H9 (cell line): Measurements from ENCODE around the gene ARRDC1. TPM values are rescaled to one million over a fixed set of nuclear protein-coding genes. Genes with fewer than 3 reads are reported as not detected.

Experiments used
- DNase-seq: peaks from one replicate; pipeline ENCODE4 v3.0.0-alpha.2; 2017
- H2AFZ ChIP-seq: one replicate; pipeline ENCODE4 v1.6.1; 2013; ENCODE audit warnings: mild to moderate bottlenecking, low read length, control low read depth, moderate library complexity
- H2AK5ac ChIP-seq: 2 replicates; pipeline ENCODE4 v1.6.1; 2013; ENCODE audit warnings: low read length, control low read depth, mixed read lengths; ENCODE audit not compliant: insufficient read length
- H2BK120ac ChIP-seq: one replicate; pipeline ENCODE4 v1.6.1; 2013; ENCODE audit warnings: low read depth, mild to moderate bottlenecking, low read length, control low read depth, inconsistent platforms; ENCODE audit not compliant: poor library complexity, severe bottlenecking
- H2BK12ac ChIP-seq: 2 replicates; pipeline ENCODE4 v1.6.1; 2013; ENCODE audit warnings: low read length, control low read depth, mixed read lengths, low read depth; ENCODE audit not compliant: insufficient read length
- H2BK15ac ChIP-seq: 2 replicates; pipeline ENCODE4 v1.6.1; 2013; ENCODE audit warnings: low read depth, low read length, control low read depth
- H2BK20ac ChIP-seq: one replicate; pipeline ENCODE4 v1.6.1; 2013; ENCODE audit warnings: low read depth, mild to moderate bottlenecking, low read length, control low read depth, inconsistent platforms; ENCODE audit not compliant: poor library complexity, severe bottlenecking
- H2BK5ac ChIP-seq: 2 replicates; pipeline ENCODE4 v1.6.1; 2013; ENCODE audit warnings: low read length, control low read depth, mixed read lengths; ENCODE audit not compliant: insufficient read length
- H3K14ac ChIP-seq: 2 replicates; pipeline ENCODE4 v1.6.1; 2013; ENCODE audit warnings: low read length, control low read depth; ENCODE audit not compliant: insufficient read depth
- H3K18ac ChIP-seq: 2 replicates; pipeline ENCODE4 v1.6.1; 2013; ENCODE audit warnings: low read depth, mild to moderate bottlenecking, mixed read lengths, low read length, control low read depth; ENCODE audit not compliant: insufficient read length
- H3K23ac ChIP-seq: 2 replicates; pipeline ENCODE4 v1.6.1; 2013; ENCODE audit warnings: low read length, control low read depth, mixed read lengths, low read depth; ENCODE audit not compliant: insufficient read length
- H3K23me2 ChIP-seq: 2 replicates; pipeline ENCODE4 v1.6.1; 2013; ENCODE audit warnings: low read depth, mild to moderate bottlenecking, mixed read lengths, low read length, control low read depth; ENCODE audit not compliant: insufficient read length, poor library complexity, severe bottlenecking
- H3K27ac ChIP-seq: 2 replicates; pipeline ENCODE4 v1.5.1; 2013; ENCODE audit warnings: low read length, control low read depth, mixed read lengths, low read depth; ENCODE audit not compliant: insufficient read length
- H3K27me3 ChIP-seq: 2 replicates; pipeline ENCODE4 v1.6.1; 2013; ENCODE audit warnings: low read length, control low read depth, inconsistent platforms; ENCODE audit not compliant: insufficient read depth
- H3K4ac ChIP-seq: 2 replicates; pipeline ENCODE4 v1.6.1; 2013; ENCODE audit warnings: low read depth, mild to moderate bottlenecking, control low read depth, inconsistent platforms, low read length, moderate library complexity
- H3K4me1 ChIP-seq: 2 replicates; pipeline ENCODE4 v1.6.1; 2013; ENCODE audit warnings: low read length, control low read depth, inconsistent platforms; ENCODE audit not compliant: insufficient read depth
- H3K4me2 ChIP-seq: 2 replicates; pipeline ENCODE4 v1.6.1; 2013; ENCODE audit warnings: low read length, control low read depth, mixed read lengths; ENCODE audit not compliant: insufficient read length, insufficient read depth
- H3K56ac ChIP-seq: 2 replicates; pipeline ENCODE4 v1.6.1; 2013; ENCODE audit warnings: low read depth, mild to moderate bottlenecking, mixed read lengths, low read length, control low read depth; ENCODE audit not compliant: insufficient read length
- H3K79me1 ChIP-seq: 2 replicates; pipeline ENCODE4 v1.6.1; 2013; ENCODE audit warnings: low read depth, mild to moderate bottlenecking, moderate library complexity, low read length, control low read depth, inconsistent platforms; ENCODE audit not compliant: insufficient read depth, poor library complexity, severe bottlenecking
- H3K79me2 ChIP-seq: 2 replicates; pipeline ENCODE4 v1.6.1; 2013; ENCODE audit warnings: low read length, control low read depth, inconsistent platforms; ENCODE audit not compliant: insufficient read depth
- H3K9ac ChIP-seq: 2 replicates; pipeline ENCODE4 v1.6.1; 2013; ENCODE audit warnings: low read length, control low read depth, mixed read lengths; ENCODE audit not compliant: insufficient read length; ENCODE audit errors: extremely low read depth
- H3K9me3 ChIP-seq: one replicate; pipeline ENCODE4 v1.6.1; 2013; ENCODE audit warnings: low read depth, low read length, inconsistent platforms; ENCODE audit not compliant: control insufficient read depth
- H3T11ph ChIP-seq: one replicate; pipeline ENCODE4 v1.6.1; 2013; ENCODE audit warnings: mild to moderate bottlenecking, low read length, control low read depth, inconsistent platforms
- H4K20me1 ChIP-seq: one replicate; pipeline ENCODE4 v1.6.1; 2013; ENCODE audit not compliant: control insufficient read depth, insufficient read length, insufficient read depth
- H4K5ac ChIP-seq: 2 replicates; pipeline ENCODE4 v1.6.1; 2013; ENCODE audit warnings: low read depth, mild to moderate bottlenecking, mixed read lengths, low read length, control low read depth; ENCODE audit not compliant: insufficient read length
- H4K8ac ChIP-seq: replicated peaks from 2 replicates; pipeline ENCODE4 v1.6.1; 2013; ENCODE audit warnings: low read length, control low read depth, mixed read lengths, low read depth; ENCODE audit not compliant: insufficient read length
- H4K91ac ChIP-seq: 2 replicates; pipeline ENCODE4 v1.6.1; 2013; ENCODE audit warnings: low read depth, mild to moderate bottlenecking, moderate library complexity, mixed read lengths, low read length, control low read depth; ENCODE audit not compliant: insufficient read length
- H3K27ac Mint-ChIP-seq, 3 experiments: 2 replicates in 2 of 3; 3 replicates in 1 of 3; pipeline ENCODE4 v1.8.0; 2020 to 2021; ENCODE audit warnings: mixed read lengths in 3 of 3, mild to moderate bottlenecking in 1 of 3, moderate library complexity in 1 of 3
- H3K27me3 Mint-ChIP-seq: 2 replicates; pipeline ENCODE4 v1.8.0; 2021; ENCODE audit warnings: low read depth, mild to moderate bottlenecking, moderate library complexity, mixed read lengths
- H3K36me3 Mint-ChIP-seq, 3 experiments: 2 replicates in 2 of 3; 3 replicates in 1 of 3; pipeline ENCODE4 v1.8.0; 2020 to 2021; ENCODE audit warnings: low read depth in 3 of 3, mixed read lengths in 3 of 3; ENCODE audit not compliant: insufficient read depth in 1 of 3
- H3K4me1 Mint-ChIP-seq, 2 experiments: 2 replicates each; pipeline ENCODE4 v1.8.0; 2020; ENCODE audit warnings: mixed read lengths in 2 of 2
- H3K4me3 Mint-ChIP-seq, 2 experiments: 2 replicates in 1 of 2; 3 replicates in 1 of 2; pipeline ENCODE4 v1.8.0; 2020 to 2021; ENCODE audit warnings: mild to moderate bottlenecking in 2 of 2, mixed read lengths in 2 of 2, moderate library complexity in 1 of 2
- H3K9me3 Mint-ChIP-seq, 2 experiments: 2 replicates in 1 of 2; 3 replicates in 1 of 2; pipeline ENCODE4 v1.8.0; 2020; ENCODE audit warnings: mild to moderate bottlenecking in 2 of 2, mixed read lengths in 2 of 2, moderate library complexity in 1 of 2
- CTCF ChIP-seq: fragments of 200-600 bp; sonication (generic); conservative IDR thresholded peaks from 3 replicates; pipeline ENCODE4 v1.8.0; 2021; ENCODE audit warnings: antibody characterized with exemption, mild to moderate bottlenecking
- WGBS: extraction: QIAGEN DNeasy Blood & Tissue Kit; methylation state at CpG from one replicate; pipeline ENCODE4 v1.1.7; 2013; ENCODE audit warnings: missing lambda C conversion rate, low lambda C conversion rate, mixed read lengths; ENCODE audit not compliant: insufficient read length; ENCODE audit errors: extremely low coverage; 5-methylcytosine and 5-hydroxymethylcytosine counted together
- total RNA-seq: library from RNA; stranded (reverse); gene quantifications from 2 replicates; pipeline ENCODE4 v1.2.1, GENCODE V29; 2021

The ARRDC1 gene
- total RNA-seq, 1 experiment from 2014 or later = 34.4 TPM

GRCh38 chr9:137611623-137612609, 6.4 kb downstream of the ARRDC1 start:
- no peak for TF ChIP-seq CTCF
- H2AFZ ChIP-seq = no peak overlapping the region
- H3K9ac ChIP-seq = no peak overlapping the region
- no peak for DNase-seq
- no peak overlapping the region for H4K8ac ChIP-seq
- H3K4ac ChIP-seq = no peak overlapping the region
- H3K18ac ChIP-seq = no peak overlapping the region
- H2BK120ac ChIP-seq = no peak overlapping the region
- no peak overlapping the region for H4K91ac ChIP-seq
- peaks cover 17 to 20% of the 10 kb centered on the region in 2 experiments for H3K4me1 Mint-ChIP-seq
- H3K27me3 Mint-ChIP-seq = peaks cover under 1% of the 10 kb centered on the region; the same call in 1 of the 2 replicates
- no peaks in the 10 kb centered on the region for H4K20me1 ChIP-seq
- no peaks in the 10 kb centered on the region for H3K27me3 ChIP-seq
- H2BK5ac ChIP-seq = no peak overlapping the region
- no CpG with 5 or more reads among the region's 21 CpGs for WGBS
- H3K4me2 ChIP-seq = no peak overlapping the region
- no peak overlapping the region for H2BK12ac ChIP-seq
- H3K9me3 Mint-ChIP-seq = no peaks in the 10 kb centered on the region
- H3K23ac ChIP-seq = no peak overlapping the region
- H2BK20ac ChIP-seq = no peak overlapping the region
- H3K4me1 ChIP-seq = no peaks in the 10 kb centered on the region
- no peaks in the 10 kb centered on the region for H3K23me2 ChIP-seq
- no peak overlapping the region for H3K27ac ChIP-seq
- no peak overlapping the region for H2AK5ac ChIP-seq
- H3K36me3 Mint-ChIP-seq = peaks cover 0 to 9% (median 4%) of the 10 kb centered on the region in 3 experiments; a peak in 6 of 7 replicates
- no peak overlapping the region for H4K5ac ChIP-seq
- H3K4me3 Mint-ChIP-seq = no peak overlapping the region; a peak in 2 of 5 replicates
- H3T11ph ChIP-seq = no peak overlapping the region
- H3K9me3 ChIP-seq = no peaks in the 10 kb centered on the region
- H3K27ac Mint-ChIP-seq = peak overlapping the region; percentile 83 to 96 (median 91); a peak in 5 of 7 replicates
- H3K79me1 ChIP-seq = no peaks in the 10 kb centered on the region
- no peak overlapping the region for H3K56ac ChIP-seq
- H2BK15ac ChIP-seq = no peak overlapping the region
- H3K14ac ChIP-seq = no peak overlapping the region; the same call in 1 of the 2 replicates
- 0 out of 2 replicates have a peak, but pooled peaks cover 2% of the 10 kb centered on the region for H3K79me2 ChIP-seq
